HG02870 (cell line): Measurements from ENCODE around the gene ZNF217.
"Not testable (repeated sequence)": the region's sequence is repeated elsewhere in the genome, so short reads cannot be mapped to it uniquely, and the experiment has no call there.

Experiments
- ATAC-seq: cut with Tn5 transposase; IDR thresholded peaks from one replicate; pipeline ENCODE4 v1.9.1; 2021; ENCODE audit warnings: mild to moderate bottlenecking, moderate library complexity; ENCODE audit not compliant: unreplicated experiment

The ZNF217 gene

DNA sequence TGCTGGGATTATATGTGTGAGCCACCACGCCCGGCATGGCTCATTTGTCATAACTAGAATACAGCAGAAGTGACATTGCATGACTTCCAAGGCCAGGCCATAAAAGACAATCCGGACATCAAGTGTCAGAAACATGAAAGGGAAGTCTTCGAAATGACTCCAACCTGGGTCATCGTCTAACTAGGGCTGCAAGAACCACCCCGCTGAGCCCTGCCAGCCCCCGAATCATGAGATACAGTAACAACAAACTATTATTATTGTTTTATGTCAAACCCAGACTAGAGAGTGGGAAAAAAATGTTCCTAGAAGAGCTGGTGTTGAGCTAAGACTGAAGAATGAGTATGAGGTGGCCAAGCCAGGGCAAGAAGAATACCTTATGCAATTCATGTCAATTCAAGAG, 59.6 kb downstream of the ZNF217 start:
- ATAC-seq = no peak

DNA sequence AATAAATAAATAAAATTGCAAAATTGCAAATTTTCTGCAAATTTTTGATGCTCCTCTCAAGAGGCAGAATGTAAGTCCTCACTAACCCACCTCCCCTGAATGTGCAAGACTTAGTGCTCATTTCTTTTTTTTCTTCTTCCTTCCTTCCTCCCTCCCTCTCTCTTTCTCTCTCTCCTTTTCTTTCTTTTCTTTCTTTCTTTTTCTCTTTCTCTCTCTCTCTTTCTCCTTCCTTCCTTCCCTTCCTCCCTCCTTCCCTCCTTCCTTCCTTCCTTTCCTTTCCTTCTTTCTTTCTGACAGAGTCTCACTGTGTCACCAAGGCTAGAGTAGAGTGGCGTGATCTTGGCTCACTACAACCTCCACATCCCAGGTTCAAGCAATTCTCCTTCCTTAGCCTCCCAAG, 60.1 kb downstream of the ZNF217 start:
- no peak for ATAC-seq

DNA sequence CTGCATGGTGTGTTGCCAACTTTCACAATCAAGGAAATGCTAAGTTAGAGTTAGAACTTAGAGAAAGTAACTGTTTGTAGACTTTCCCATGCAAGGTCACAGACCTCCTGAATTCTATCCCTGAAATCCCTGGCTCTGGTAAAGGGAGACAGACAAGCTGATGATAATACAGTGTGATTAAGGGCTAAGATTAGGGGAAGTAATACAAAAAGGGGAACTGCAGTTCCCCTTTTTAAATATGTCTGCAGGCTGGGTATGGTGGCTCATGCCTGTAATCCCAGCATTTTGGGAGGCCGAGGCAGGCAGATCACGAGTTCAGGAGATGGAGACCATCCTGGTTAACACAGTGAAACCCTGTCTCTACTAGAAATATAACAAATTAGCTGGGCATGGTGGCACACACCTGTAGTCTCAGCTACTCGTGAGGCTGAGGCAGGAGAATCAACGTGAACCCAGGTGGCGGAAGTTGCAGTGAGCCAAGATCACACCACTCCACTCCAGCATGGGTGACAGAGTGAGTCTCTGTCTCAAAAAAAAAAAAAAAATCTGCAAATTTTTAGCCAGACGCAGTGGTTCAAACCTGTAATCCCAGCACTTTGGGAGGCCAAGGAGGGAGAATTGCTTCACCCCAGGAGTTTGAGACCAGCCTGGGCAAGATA, 60.9 kb downstream of the ZNF217 start:
- ATAC-seq = not testable (repeated sequence)

DNA sequence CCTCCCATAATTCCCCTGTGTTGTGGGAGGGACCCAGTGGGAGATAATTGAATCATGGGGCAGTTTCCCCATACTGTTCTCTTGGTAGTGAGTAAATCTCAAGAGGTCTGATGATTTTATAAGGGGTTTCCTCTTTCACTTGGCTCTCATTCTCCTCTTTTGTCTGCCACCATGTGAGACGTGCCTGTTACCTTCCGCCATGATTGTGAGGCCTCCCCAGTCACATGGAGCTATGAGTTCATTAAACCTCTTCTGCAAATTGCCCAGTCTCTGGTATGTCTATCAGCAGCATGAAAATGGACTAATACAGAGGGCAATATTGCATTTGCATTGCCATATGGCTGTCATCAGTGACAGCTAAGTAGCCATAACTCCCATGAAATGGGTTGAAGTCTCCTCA, 63.2 kb downstream of the ZNF217 start:
- no peak for ATAC-seq

DNA sequence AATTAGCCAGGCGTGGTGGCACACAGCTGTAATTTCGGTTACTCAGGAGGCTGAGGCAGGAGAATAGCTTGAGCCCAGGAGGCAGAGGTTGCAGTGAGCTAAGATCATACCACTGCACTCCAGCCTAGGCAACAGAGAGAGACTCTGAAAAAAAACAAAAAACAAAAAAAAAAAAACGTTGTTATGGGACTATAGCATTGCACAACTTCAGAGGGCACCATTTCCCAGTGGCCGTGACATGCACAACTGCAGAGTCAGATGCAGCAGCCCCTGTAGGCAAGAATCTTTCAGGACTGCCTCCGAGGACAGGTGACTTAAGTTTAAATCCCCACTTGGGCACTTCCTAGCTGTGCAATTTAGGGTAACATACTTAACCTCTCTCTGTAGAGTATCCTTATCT, 64.0 kb downstream of the ZNF217 start:
- ATAC-seq = no peak

DNA sequence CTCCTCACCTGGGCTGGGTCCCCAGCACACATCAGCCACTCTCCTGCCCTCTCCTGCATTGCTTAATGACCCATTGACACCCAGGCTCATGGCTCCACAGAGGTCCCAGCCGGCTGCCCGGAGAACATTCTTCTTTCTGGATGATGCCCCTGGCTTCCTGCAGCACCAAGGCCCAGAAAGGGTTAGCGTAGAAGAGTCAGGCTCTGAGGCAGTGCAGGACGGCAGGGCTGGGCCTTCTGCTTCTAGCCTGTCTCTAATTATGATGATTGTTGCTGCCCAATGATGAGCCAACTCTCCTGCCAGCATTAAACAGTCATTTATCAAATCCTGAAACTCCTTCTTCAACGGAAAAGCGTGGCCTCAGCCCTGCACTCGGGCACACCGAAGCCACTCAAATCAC, 66.4 kb downstream of the ZNF217 start:
- no peak for ATAC-seq

DNA sequence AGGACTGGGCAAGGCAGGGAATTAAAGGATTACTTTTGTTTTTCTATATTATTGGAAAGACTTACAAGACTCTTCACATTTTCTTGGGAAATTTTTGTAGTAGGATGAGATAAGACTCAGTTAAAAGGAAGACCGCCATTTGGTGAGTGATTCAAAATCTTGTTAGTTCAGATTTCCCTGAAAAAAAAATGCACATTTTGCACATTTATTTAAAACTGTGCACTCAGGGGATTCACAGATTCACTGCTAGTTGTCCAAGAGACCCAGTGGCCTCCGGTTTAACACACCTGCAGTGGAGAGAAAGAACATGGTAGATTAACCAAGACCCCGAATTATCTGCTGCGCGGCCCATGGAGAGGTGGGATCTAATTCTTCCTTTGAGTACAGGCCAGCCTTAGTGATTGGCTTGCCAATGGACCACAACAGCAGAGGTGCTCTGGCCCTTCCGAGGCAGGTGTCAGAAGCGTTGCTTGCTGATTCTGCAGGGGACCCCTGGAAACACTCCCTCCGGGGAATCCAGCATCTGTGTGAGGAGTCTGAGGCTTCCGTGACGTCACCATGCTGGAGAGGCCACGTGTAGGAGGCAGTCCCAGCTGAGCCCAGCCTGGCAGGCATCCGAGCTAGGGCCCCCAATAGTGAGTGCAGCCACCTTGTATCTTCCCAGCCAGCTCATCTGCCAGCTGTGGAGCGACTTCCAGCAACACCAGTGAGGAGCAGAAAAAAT, 68.9 kb downstream of the ZNF217 start:
- ATAC-seq = no peak

DNA sequence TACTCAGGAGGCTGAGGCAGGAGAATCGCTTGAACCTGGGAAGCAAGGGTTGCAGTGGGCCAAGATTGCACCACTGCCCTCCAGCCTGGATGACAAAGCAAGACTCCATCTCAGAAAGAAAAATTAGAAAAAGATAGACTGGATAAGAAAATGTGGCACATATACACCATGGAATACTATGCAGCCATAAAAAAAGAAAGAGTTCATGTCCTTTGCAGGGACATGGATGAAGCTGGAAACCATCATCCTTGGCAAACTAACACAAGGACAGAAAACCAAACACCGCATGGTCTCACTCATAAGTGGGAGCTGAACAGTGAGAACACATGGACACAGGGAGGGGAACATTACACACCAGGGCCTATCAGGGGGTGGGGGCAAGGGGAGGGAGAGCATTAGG, 70.0 kb downstream of the ZNF217 start:
- not testable (repeated sequence) for ATAC-seq

DNA sequence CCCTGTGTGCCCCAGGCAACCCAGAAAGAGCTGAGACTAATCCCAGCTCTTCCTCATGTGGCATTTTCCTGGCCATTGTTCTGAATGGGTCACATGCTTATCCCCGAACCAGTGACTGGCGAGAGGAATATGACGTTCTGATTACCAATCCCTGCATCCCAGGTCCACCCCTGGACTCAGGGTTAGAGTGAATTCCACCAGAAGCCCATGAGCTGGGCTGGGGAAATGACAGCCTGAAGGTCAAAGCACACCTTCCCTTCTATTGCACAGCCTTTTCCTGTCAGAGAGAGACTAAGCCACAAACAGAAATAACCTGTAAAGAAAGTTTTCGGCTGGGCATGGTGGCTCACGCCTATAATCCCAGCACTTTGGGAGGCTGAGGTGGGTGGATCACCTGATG, 70.9 kb downstream of the ZNF217 start:
- ATAC-seq = no peak

DNA sequence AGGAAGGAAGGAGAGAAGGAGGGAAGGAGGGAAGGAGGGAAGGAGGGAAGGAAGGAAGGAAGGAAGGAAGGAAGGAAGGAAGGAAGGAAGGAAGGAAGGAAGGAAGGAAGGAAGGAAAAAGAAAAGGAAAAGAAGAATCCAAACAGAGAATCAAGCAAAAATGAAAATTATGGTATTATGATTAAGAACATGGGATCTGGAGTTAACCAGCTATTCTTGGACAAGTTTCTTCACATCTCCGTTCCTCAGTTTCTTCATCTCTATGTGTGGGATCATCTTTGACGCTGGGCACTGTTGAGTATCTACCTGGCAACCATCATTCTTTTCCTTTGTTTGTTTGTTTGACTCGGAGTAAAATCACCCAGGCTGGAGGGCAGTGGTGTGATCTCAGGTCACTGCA, 71.6 kb downstream of the ZNF217 start:
- no peak for ATAC-seq

DNA sequence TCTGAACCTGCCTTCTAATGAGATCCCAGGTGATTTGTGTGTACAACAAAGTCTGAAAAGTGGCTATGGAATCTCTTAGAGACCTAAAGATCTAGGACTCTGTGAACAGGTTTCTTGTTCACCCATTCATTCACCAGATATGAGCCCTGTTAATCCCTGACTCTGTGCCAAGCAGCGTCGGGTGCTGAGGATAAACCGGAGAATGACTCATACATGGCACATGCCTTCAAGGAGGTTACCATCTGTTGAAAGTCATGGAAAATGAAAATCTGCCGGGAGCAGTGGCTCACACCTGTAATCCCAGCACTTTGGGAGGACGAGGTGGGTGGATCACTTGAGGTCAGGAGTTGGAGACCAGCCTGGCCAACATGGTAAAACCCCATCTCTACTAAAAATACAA, 72.2 kb downstream of the ZNF217 start:
- ATAC-seq = not testable (repeated sequence)

DNA sequence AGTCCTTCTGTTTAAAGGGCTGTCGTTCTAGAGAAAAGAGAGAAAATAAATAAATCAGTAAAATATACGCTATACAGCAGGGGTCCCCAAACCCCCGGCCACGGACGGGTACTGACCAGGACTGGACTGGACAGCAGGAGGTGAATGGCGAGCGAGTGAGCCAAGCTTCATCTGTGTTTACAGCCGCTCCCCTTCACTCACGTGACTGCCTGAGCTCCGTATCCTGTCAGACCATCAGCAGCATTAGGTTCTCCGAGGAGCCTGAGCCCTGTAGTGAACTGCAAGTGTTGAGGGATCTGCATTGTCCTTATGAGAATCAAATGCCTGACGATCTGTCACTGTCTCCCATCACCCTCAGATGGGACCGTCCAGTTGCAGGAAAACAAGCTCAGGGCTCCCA, 76.5 kb downstream of the ZNF217 start:
- no peak for ATAC-seq
